SK-N-SH treated with all-trans-retinoic acid at 6 μM for 48 hours (cell line): Measurements from ENCODE around the gene SLCO1B1.

Experiments
- BACH2 ChIP-seq: fragments of 250-450 bp; sonication (Bioruptor Pico); IDR thresholded peaks from 2 replicates; pipeline ENCODE4 v1.9.0; 2021; ENCODE audit warnings: mild to moderate bottlenecking, borderline replicate concordance
- ESRRG ChIP-seq: fragments of 250-450 bp; sonication (Bioruptor Pico); IDR thresholded peaks from 2 replicates; pipeline ENCODE4 v1.6.1; 2021; ENCODE audit warnings: mild to moderate bottlenecking
- PATZ1 ChIP-seq: fragments of 250-450 bp; sonication (Bioruptor Pico); IDR thresholded peaks from 2 replicates; pipeline ENCODE4 v1.8.0; 2020; ENCODE audit warnings: mild to moderate bottlenecking, moderate library complexity, borderline replicate concordance
- RARB ChIP-seq: fragments of 250-450 bp; sonication (Bioruptor Pico); IDR thresholded peaks from 2 replicates; pipeline ENCODE4 v1.8.0; 2021; ENCODE audit warnings: mild to moderate bottlenecking, moderate library complexity
- TCF4 ChIP-seq: fragments of 250-450 bp; sonication (Bioruptor Pico); IDR thresholded peaks from 2 replicates; pipeline ENCODE4 v1.8.0; 2021; ENCODE audit warnings: mild to moderate bottlenecking, moderate library complexity, borderline replicate concordance
- ZC3H10 ChIP-seq: fragments of 250-450 bp; sonication (Bioruptor Pico); IDR thresholded peaks from 2 replicates; pipeline ENCODE4 v1.5.1; 2021; ENCODE audit warnings: mild to moderate bottlenecking, moderate library complexity
- ZFP3 ChIP-seq: fragments of 250-450 bp; sonication (Bioruptor Pico); IDR thresholded peaks from 2 replicates; pipeline ENCODE4 v1.5.0; 2020; ENCODE audit warnings: mild to moderate bottlenecking, moderate library complexity
- ZNF565 ChIP-seq: fragments of 450-650 bp; formaldehyde crosslinking; conservative IDR thresholded peaks from 2 replicates; pipeline ENCODE4 v1.5.0; 2020; ENCODE audit warnings: low read depth, mild to moderate bottlenecking, moderate library complexity
- TF ChIP-seq, protein P1 (sequence below): fragments of 250-450 bp; sonication (Bioruptor Pico); IDR thresholded peaks from 2 replicates; pipeline ENCODE4 v1.5.1; 2021; ENCODE audit warnings: mild to moderate bottlenecking, moderate library complexity

GRCh38 chr12:21151184-21151583 is 20.2 kb downstream of the SLCO1B1 start:
- no peak for TF ChIP-seq ZNF565 (CRISPR knock-in tag)
- no peak for TF ChIP-seq BACH2 (CRISPR knock-in tag)
- no peak for TF ChIP-seq RARB
- no peak for TF ChIP-seq TCF4 (CRISPR knock-in tag)
- TF ChIP-seq ZC3H10: no peak
- TF ChIP-seq ZFP3 (CRISPR knock-in tag): no peak
- TF ChIP-seq, protein P1, sequence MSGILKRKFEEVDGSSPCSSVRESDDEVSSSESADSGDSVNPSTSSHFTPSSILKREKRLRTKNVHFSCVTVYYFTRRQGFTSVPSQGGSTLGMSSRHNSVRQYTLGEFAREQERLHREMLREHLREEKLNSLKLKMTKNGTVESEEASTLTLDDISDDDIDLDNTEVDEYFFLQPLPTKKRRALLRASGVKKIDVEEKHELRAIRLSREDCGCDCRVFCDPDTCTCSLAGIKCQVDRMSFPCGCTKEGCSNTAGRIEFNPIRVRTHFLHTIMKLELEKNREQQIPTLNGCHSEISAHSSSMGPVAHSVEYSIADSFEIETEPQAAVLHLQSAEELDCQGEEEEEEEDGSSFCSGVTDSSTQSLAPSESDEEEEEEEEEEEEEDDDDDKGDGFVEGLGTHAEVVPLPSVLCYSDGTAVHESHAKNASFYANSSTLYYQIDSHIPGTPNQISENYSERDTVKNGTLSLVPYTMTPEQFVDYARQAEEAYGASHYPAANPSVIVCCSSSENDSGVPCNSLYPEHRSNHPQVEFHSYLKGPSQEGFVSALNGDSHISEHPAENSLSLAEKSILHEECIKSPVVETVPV (CRISPR knock-in tag): no peak
- no peak for TF ChIP-seq ESRRG
- no peak for TF ChIP-seq PATZ1 (CRISPR knock-in tag)
